ENCODE data around the gene RIPK4. TPM values are rescaled to one million over a fixed set of nuclear protein-coding genes. Genes with fewer than 3 reads are reported as not detected.

The RIPK4 gene
- total RNA-seq, 1 experiment from 2014 or later, result 16.0 TPM

DNA sequence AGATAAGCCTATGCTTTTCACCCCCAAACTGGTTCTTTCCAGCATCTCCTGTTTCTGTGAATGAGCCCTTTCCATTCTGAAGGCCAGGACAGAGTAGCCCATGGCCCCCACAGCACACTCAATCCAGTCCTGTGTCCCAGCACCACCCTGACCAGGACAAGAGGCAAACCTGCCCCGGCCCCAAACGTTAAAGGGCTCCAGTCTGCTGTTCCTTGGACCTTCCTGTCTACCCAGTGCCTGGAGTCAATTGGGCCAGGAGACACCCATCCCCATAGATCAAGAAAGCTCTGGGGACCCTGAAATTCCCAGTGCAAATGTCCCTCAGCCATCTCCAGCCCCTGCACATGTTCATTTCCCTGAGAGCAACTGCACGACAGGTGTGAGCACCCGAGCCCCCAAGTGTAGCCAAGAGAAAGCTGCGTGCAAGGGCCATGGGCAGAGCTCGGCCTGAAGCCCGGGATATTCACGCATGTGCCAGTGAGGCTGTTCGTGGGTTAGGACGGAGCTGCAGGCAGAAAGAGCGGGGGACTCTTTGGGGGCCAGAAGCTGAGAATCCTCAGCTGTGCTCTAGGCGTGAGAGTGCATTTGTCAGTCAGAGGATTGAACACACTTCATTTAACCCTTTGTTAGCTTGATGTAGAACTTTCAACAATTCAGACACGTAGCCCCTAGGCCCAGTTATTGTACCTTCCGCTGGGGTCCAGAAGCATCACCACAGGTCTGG, 4.2 kb upstream of the RIPK4 start:
- no peaks in the 10 kb centered on the region for H3K36me3 ChIP-seq (ENCODE audit: insufficient read depth, low read length, poor library complexity, severe bottlenecking)
- BruUV-seq (replicated peaks), result no TSS peak
- ChIA-PET CTCF (no interaction called here), POLR2A (ENCODE audit: low non-redundant PET) (no interaction called here)
- peak overlapping the region; percentile 11 for H3K27ac ChIP-seq (ENCODE audit: low read depth, low read length, poor library complexity, severe bottlenecking)
- no peak for DNase-seq (ENCODE audit: low spot score)
- intact Hi-C loops (cut with micrococcal nuclease; ENCODE audit: unreplicated experiment), result no loop called here
- no peak for TF ChIP-seq EZH2 (IDR thresholded peaks at IDR 0.05; ENCODE audit: borderline replicate concordance, low read depth, low read length, poor library complexity, severe bottlenecking)
- TF ChIP-seq, protein P1, sequence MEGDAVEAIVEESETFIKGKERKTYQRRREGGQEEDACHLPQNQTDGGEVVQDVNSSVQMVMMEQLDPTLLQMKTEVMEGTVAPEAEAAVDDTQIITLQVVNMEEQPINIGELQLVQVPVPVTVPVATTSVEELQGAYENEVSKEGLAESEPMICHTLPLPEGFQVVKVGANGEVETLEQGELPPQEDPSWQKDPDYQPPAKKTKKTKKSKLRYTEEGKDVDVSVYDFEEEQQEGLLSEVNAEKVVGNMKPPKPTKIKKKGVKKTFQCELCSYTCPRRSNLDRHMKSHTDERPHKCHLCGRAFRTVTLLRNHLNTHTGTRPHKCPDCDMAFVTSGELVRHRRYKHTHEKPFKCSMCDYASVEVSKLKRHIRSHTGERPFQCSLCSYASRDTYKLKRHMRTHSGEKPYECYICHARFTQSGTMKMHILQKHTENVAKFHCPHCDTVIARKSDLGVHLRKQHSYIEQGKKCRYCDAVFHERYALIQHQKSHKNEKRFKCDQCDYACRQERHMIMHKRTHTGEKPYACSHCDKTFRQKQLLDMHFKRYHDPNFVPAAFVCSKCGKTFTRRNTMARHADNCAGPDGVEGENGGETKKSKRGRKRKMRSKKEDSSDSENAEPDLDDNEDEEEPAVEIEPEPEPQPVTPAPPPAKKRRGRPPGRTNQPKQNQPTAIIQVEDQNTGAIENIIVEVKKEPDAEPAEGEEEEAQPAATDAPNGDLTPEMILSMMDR (conservative IDR thresholded peaks at IDR 0.05; ENCODE audit: low read depth, low read length), result no peak
- H3K9me3 ChIP-seq (ENCODE audit: low read depth, low read length, poor library complexity, severe bottlenecking), result no peaks in the 10 kb centered on the region
- H3K27me3 ChIP-seq (replicated peaks; ENCODE audit: insufficient read depth, low read depth, low read length, poor library complexity), result peaks cover 3% of the 10 kb centered on the region
- H3K4me3 ChIP-seq (ENCODE audit: low read depth, low read length, poor library complexity, severe bottlenecking), result no peak overlapping the region
- H3K4me1 ChIP-seq (ENCODE audit: insufficient read depth, low read length, poor library complexity, severe bottlenecking), result peaks cover 12% of the 10 kb centered on the region

DNA sequence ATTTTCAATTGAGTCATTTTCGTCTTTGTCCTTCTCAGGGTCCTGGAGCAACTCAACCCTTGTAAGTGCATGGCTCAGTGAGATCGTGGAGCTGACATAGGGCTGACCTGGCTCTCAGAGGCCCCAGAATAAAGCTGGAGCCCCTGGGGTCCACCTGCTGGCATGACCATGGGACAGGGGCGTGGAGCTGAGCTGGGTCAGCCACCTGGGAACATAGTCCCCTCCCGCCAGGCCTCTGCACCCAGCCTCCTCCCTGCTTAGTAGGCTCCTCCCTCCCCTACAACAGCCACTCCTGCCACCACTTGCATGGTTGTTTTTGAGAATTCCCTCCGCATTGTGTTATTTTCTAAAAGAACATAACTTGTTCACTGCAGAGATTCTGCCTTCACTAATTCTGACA, 3.1 kb upstream of the RIPK4 start:
- no peak for TF ChIP-seq EZH2 (IDR thresholded peaks at IDR 0.05; ENCODE audit: borderline replicate concordance, low read depth, low read length, poor library complexity, severe bottlenecking)
- TF ChIP-seq, protein P1 (conservative IDR thresholded peaks at IDR 0.05; ENCODE audit: low read depth, low read length), result no peak
- CTCF ChIA-PET, result no interaction called here
- intact Hi-C loops (cut with micrococcal nuclease; ENCODE audit: unreplicated experiment), result no loop called here

DNA sequence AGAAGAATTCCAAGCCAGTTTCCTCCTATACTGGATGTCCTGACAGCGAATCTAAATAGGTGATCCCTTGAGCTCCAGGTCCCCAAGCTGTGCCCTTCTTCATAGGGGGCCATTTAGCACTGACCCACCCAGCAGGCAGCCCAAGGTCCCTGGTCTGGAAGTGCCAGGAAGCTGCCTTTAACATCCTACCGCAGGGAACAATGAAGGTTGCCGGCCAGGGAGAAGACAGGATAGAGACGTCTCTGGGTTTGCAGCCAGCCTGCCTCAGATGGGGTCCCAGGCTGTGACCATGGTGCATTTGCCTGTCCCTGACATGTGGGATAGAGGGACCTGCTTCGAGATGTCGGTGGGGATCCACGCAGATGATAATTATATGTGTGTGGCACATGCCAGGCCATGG, 2.7 kb upstream of the RIPK4 start:
- Histone ChIP-seq H3K27ac (ENCODE audit: low read depth, low read length, poor library complexity, severe bottlenecking) (no peak overlapping the region), H3K4me1 (ENCODE audit: insufficient read depth, low read length, poor library complexity, severe bottlenecking) (peaks cover 15% of the 10 kb centered on the region), H3K4me3 (ENCODE audit: low read depth, low read length, poor library complexity, severe bottlenecking) (no peak overlapping the region), H3K9me3 (ENCODE audit: low read depth, low read length, poor library complexity, severe bottlenecking) (no peaks in the 10 kb centered on the region), H3K27me3 (replicated peaks; ENCODE audit: insufficient read depth, low read depth, low read length, poor library complexity) (peaks cover 3% of the 10 kb centered on the region), H3K36me3 (ENCODE audit: insufficient read depth, low read length, poor library complexity, severe bottlenecking) (no peaks in the 10 kb centered on the region)
- intact Hi-C loops (cut with micrococcal nuclease; ENCODE audit: unreplicated experiment), result no loop called here
- DNase-seq (ENCODE audit: low spot score), result no peak
- TF ChIP-seq, protein P1 (conservative IDR thresholded peaks at IDR 0.05; ENCODE audit: low read depth, low read length), result no peak
- no peak for TF ChIP-seq EZH2 (IDR thresholded peaks at IDR 0.05; ENCODE audit: borderline replicate concordance, low read depth, low read length, poor library complexity, severe bottlenecking)
- POLR2A ChIA-PET (ENCODE audit: low non-redundant PET), result no interaction called here
- BruUV-seq (replicated peaks), result no TSS peak
- CTCF ChIA-PET, result no interaction called here

More for the DNA sequence above, 3.1 kb upstream of the RIPK4 start:
- POLR2A ChIA-PET (ENCODE audit: low non-redundant PET), result no interaction called here
- H3K27me3 ChIP-seq (replicated peaks; ENCODE audit: insufficient read depth, low read depth, low read length, poor library complexity), result peaks cover 3% of the 10 kb centered on the region
- no peaks in the 10 kb centered on the region for H3K36me3 ChIP-seq (ENCODE audit: insufficient read depth, low read length, poor library complexity, severe bottlenecking)
- DNase-seq (ENCODE audit: low spot score), result no peak
- BruUV-seq (replicated peaks), result no TSS peak
- H3K4me1 ChIP-seq (ENCODE audit: insufficient read depth, low read length, poor library complexity, severe bottlenecking), result peaks cover 14% of the 10 kb centered on the region
- no peaks in the 10 kb centered on the region for H3K9me3 ChIP-seq (ENCODE audit: low read depth, low read length, poor library complexity, severe bottlenecking)
- no peak overlapping the region for H3K4me3 ChIP-seq (ENCODE audit: low read depth, low read length, poor library complexity, severe bottlenecking)
- H3K27ac ChIP-seq (ENCODE audit: low read depth, low read length, poor library complexity, severe bottlenecking), result no peak overlapping the region
